GM12878 (cell line): ENCODE data around the gene ZNF222. TPM values are rescaled to one million over a fixed set of nuclear protein-coding genes. Genes with fewer than 3 reads are reported as not detected.

Source experiments
- ATAC-seq: fragments of 200-7000 bp; cut with Tn5 transposase; 3 replicates; pipeline ENCODE4 v1.9.1; 2020; ENCODE audit warnings: mild to moderate bottlenecking, moderate library complexity
- BruUV-seq: library from RNA; stranded (reverse); fragments of 400-500 nt; replicated peaks from 2 replicates; lab custom pipeline; 2021; lab: Mats Ljungman, UMichigan
- CTCF ChIA-PET: fragments of 300-600 bp; sonication (Branson Sonifier 250); formaldehyde crosslinking; extraction: SDS; loops from one replicate; lab custom pipeline; 2021; ENCODE audit warnings: inconsistent platforms; lab: Yijun Ruan, JAX
- POLR2A ChIA-PET: fragments of 350-600 bp; formaldehyde crosslinking; extraction: SDS; loops from one replicate; lab custom pipeline; 2021; ENCODE audit warnings: inconsistent platforms; lab: Charles Lee
- RAD21 ChIA-PET: fragments of 300-600 bp; sonication (Branson Sonifier 250); formaldehyde crosslinking; loops from one replicate; lab custom pipeline; 2023; ENCODE audit warnings: antibody characterized with exemption; ENCODE audit not compliant: unreplicated experiment; lab: Charles Lee
- SMC1A ChIA-PET: fragments of 300-600 bp; sonication (Branson Sonifier 250); formaldehyde crosslinking; loops from one replicate; lab custom pipeline; 2023; ENCODE audit not compliant: unreplicated experiment, uncharacterized antibody; lab: Charles Lee
- DNase-seq: peaks from one replicate; pipeline ENCODE4 v3.0.0-alpha.2; 2011; ENCODE audit warnings: low read depth, low spot score
- FAIRE-seq: peaks from 3 replicates; lab custom pipeline; 2011; peaks lifted over from hg19 to GRCh38; lab: Jason Lieb, UNC
- H2AFZ ChIP-seq: 2 replicates; pipeline ENCODE4 v1.6.0; 2011; ENCODE audit warnings: low read depth, low read length, control low read depth; ENCODE audit not compliant: control insufficient read depth
- H3K27ac ChIP-seq: 2 replicates; pipeline ENCODE4 v1.5.1; 2011; ENCODE audit warnings: control low read depth; ENCODE audit not compliant: control insufficient read depth, insufficient read depth
- H3K27me3 ChIP-seq, 2 experiments: replicated peaks in 1 of 2; 2 replicates each; pipeline versions ENCODE4 v1.6.0 to v1.6.1; 2011; ENCODE audit warnings: low read length in 1 of 2; ENCODE audit not compliant: control insufficient read depth in 2 of 2, insufficient read depth in 2 of 2
- H3K36me3 ChIP-seq, 2 experiments: 2 replicates each; pipeline ENCODE4 v1.5.1; 2011; ENCODE audit warnings: low read length in 1 of 2; ENCODE audit not compliant: control insufficient read depth in 2 of 2, insufficient read depth in 2 of 2
- H3K4me1 ChIP-seq: 2 replicates; pipeline ENCODE4 v1.6.1; 2011; ENCODE audit warnings: mild to moderate bottlenecking, low read length, moderate library complexity, mixed read lengths; ENCODE audit not compliant: control insufficient read depth, insufficient read depth
- H3K4me2 ChIP-seq: 2 replicates; pipeline ENCODE4 v1.6.0; 2011; ENCODE audit warnings: control low read depth; ENCODE audit not compliant: control insufficient read depth, insufficient read depth
- H3K4me3 ChIP-seq: fragments of 200-600 bp; sonication (generic); 2 replicates; pipeline ENCODE4 v1.5.1; 2016
- H3K79me2 ChIP-seq: 2 replicates; pipeline ENCODE4 v1.6.0; 2011; ENCODE audit warnings: low read length; ENCODE audit not compliant: control insufficient read depth, insufficient read depth
- H3K9ac ChIP-seq: 2 replicates; pipeline ENCODE4 v1.8.0; 2011; ENCODE audit warnings: low read length, control low read depth, mixed read lengths; ENCODE audit not compliant: control insufficient read depth, insufficient read depth
- H3K9me3 ChIP-seq: replicated peaks from 3 replicates; pipeline ENCODE4 v1.5.1; 2011; ENCODE audit warnings: mild to moderate bottlenecking, low read length; ENCODE audit not compliant: control insufficient read depth, insufficient read depth
- H4K20me1 ChIP-seq: 2 replicates; pipeline ENCODE4 v1.6.0; 2011; ENCODE audit not compliant: control insufficient read depth, insufficient read depth
- BRCA1 ChIP-seq: IDR thresholded peaks from 2 replicates; pipeline ENCODE4 v1.6.1; 2011; ENCODE audit warnings: low read depth, low read length, improper control_type of control experiment
- CHD1 ChIP-seq: IDR thresholded peaks from 2 replicates; pipeline ENCODE4 v1.6.1; 2012; ENCODE audit warnings: low read depth, low read length, improper control_type of control experiment
- HDAC6 ChIP-seq: fragments of 200-600 bp; sonication (generic); IDR thresholded peaks from one replicate; pipeline ENCODE4 v1.8.0; 2017; ENCODE audit warnings: antibody characterized with exemption; ENCODE audit not compliant: unreplicated experiment
- MYC ChIP-seq: IDR thresholded peaks from 2 replicates; pipeline ENCODE4 v1.6.1; 2011; ENCODE audit warnings: mild to moderate bottlenecking, low read length, moderate library complexity, inconsistent platforms; ENCODE audit not compliant: insufficient read depth, insufficient replicate concordance, insufficient read length, severe bottlenecking
- NFYA ChIP-seq: IDR thresholded peaks from 2 replicates; pipeline ENCODE4 v1.6.1; 2011; ENCODE audit warnings: low read depth, mild to moderate bottlenecking, low read length, improper control_type of control experiment, borderline replicate concordance
- NFYB ChIP-seq: IDR thresholded peaks from 2 replicates; pipeline ENCODE4 v1.6.1; 2011; ENCODE audit warnings: low read depth, mild to moderate bottlenecking, low read length, improper control_type of control experiment, moderate library complexity; ENCODE audit not compliant: insufficient read depth
- NR2C1 ChIP-seq: fragments of 450-650 bp; IDR thresholded peaks from 2 replicates; pipeline ENCODE4 v1.6.1; 2017; ENCODE audit warnings: antibody characterized with exemption, mild to moderate bottlenecking, moderate library complexity
- PKNOX1 ChIP-seq: fragments of 450-650 bp; IDR thresholded peaks from 2 replicates; pipeline ENCODE4 v1.6.1; 2016; ENCODE audit warnings: mild to moderate bottlenecking
- POLR2AphosphoS2 ChIP-seq: IDR thresholded peaks from 2 replicates; pipeline ENCODE4 v1.6.1; 2011; ENCODE audit warnings: low read depth, mild to moderate bottlenecking, low read length, improper control_type of control experiment, moderate library complexity
- POU2F2 ChIP-seq: IDR thresholded peaks from 3 replicates; pipeline ENCODE4 v1.6.1; 2011; ENCODE audit warnings: low read depth, mild to moderate bottlenecking, low read length, borderline replicate concordance
- RAD51 ChIP-seq: fragments of 450-650 bp; IDR thresholded peaks from 2 replicates; pipeline ENCODE4 v1.6.1; 2016; ENCODE audit warnings: moderate library complexity, mild to moderate bottlenecking, inconsistent platforms
- RUNX3 ChIP-seq: IDR thresholded peaks from 2 replicates; pipeline ENCODE4 v1.6.1; 2012; ENCODE audit warnings: low read length, inconsistent platforms
- SIX5 ChIP-seq: IDR thresholded peaks from 2 replicates; pipeline ENCODE4 v1.6.1; 2011; ENCODE audit warnings: mild to moderate bottlenecking, low read depth, low read length, moderate library complexity; ENCODE audit not compliant: severe bottlenecking
- SP1 ChIP-seq: IDR thresholded peaks from one replicate; pipeline ENCODE4 v1.6.1; 2011; ENCODE audit warnings: low read depth, low read length
- SREBF2 ChIP-seq: IDR thresholded peaks from 2 replicates; pipeline ENCODE4 v1.6.1; 2012; ENCODE audit warnings: mild to moderate bottlenecking, low read length
- TARDBP ChIP-seq: IDR thresholded peaks from 2 replicates; pipeline ENCODE4 v1.6.1; 2016; ENCODE audit warnings: borderline replicate concordance
- YY1 ChIP-seq: IDR thresholded peaks from 2 replicates; pipeline ENCODE4 v1.6.1; 2011; ENCODE audit warnings: low read depth, mild to moderate bottlenecking, low read length
- ZZZ3 ChIP-seq: IDR thresholded peaks from 2 replicates; pipeline ENCODE4 v1.6.1; 2011; ENCODE audit warnings: low read depth; ENCODE audit not compliant: control insufficient read depth, insufficient read length
- WGBS: methylation state at CpG from one replicate; pipeline ENCODE4 v1.1.6; 2016; ENCODE audit warnings: low lambda C conversion rate; ENCODE audit not compliant: insufficient replicate concordance, insufficient coverage; ENCODE audit errors: missing lambda C conversion rate; 5-methylcytosine and 5-hydroxymethylcytosine counted together
- in situ Hi-C: fragments of 300-500 bp; cut with MboI; formaldehyde crosslinking; loops from 9 replicates; pipeline ENCODE4 v1.14.3; 2018; ENCODE audit warnings: mixed read lengths
- intact Hi-C: fragments of 100-400 bp; cut with micrococcal nuclease; formaldehyde crosslinking; loops from one replicate; pipeline ENCODE4 v1.14.2; 2022; ENCODE audit not compliant: unreplicated experiment
- polyA plus RNA-seq, 11 experiments: library from polyadenylated mRNA; depleted of rRNA in 4 of 11; unstranded in 6 of 11; stranded (reverse) in 5 of 11; fragments of >200 nt; fragmentation: Nextera tagmentation in 4 of 11; fragmentation: Illumina TruSeq in 1 of 11; extraction: Ambion mirVana in 4 of 11; extraction: Trizol in 1 of 11; gene quantifications; 1 replicate in 1 of 11; 2 replicates in 10 of 11; pipeline versions ENCODE4 v1.2.1 to v1.2.3, GENCODE V29; 2011 to 2016; ENCODE audit warnings: inconsistent platforms in 2 of 11, missing spikeins in 2 of 11, low read depth in 1 of 11
- total RNA-seq, 4 experiments: library from RNA; depleted of rRNA in 3 of 4; stranded (reverse); fragments of >200 nt in 3 of 4; fragmentation: Illumina TruSeq in 1 of 4; extraction: Trizol in 1 of 4; gene quantifications; 2 replicates each; pipeline versions ENCODE4 v1.2.1 to v1.2.3, GENCODE V29; 2013 to 2021
- TF ChIP-seq, protein P1 (sequence below): fragments of 450-650 bp; IDR thresholded peaks from 2 replicates; pipeline ENCODE4 v1.6.1; 2017; ENCODE audit warnings: mild to moderate bottlenecking, moderate library complexity

Gene ZNF222
- total and polyA plus RNA-seq, 10 of the 15 experiments (the other 5 are each of a cell fraction or from before 2014, with no cell fraction given): 2.3 to 5.9 (median 4.2) TPM

DNA sequence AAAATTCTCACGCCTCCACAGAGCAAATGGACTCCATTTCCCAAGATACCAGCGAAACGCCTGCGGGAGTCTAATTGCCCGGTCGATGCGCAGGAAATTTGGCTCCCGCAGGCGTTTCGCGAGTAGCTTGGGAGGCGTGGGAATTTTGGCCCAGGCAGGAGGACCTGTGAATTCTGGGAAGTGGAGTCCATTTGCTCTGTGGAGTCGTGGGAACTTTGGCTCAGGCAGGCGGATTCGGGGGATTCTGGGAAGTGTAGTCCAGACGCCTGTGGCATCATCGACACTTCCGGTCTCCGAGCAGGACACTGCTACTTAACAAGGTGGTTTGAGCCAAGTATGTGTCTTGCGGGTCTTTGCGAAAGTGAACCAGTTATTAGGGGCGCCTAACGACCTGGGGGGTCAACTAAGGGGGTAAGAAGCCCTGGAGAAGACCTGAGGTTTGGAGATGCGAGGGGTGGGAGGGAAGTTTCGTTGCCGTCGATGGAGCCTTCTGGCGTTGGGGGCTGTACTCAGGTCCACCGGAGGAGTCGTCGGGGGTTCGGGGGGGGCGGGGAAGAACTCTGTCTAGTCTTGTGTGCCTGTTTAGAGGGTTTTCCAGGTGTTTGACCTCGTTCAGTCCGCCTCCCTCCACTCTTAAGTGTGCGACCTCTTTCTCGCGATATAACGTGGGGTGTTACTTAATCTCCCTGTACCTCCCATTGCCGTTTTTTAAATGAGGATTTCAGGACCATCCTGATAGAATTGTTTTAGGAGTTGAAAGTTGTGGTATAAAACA, 41.1 kb upstream of the ZNF222 start, which contains the start of gene ZNF155:
Gene ZNF155, plus strand, starts transcription at position 277 of the 775 bp plus-strand sequence. CDS start 4,356 bp downstream, outside the sequence.
- intact Hi-C loops: loop anchor here (1.0 kb wide), 3 partner anchors 18 to 49 kb away; partner anchors contain the start of genes ZNF221, ZNF230 and ZNF45
- peak within 1 kb of the TSS; percentile 90 for H3K4me3 ChIP-seq
- H3K4me2 ChIP-seq: peak within 1 kb of the TSS; percentile 94
- H3K27ac ChIP-seq: peak within 1 kb of the TSS; percentile 71
- ATAC-seq (peak; percentile 99), FAIRE-seq (peak; percentile 94), DNase-seq (peak; percentile 81)
- ChIA-PET CTCF (interaction anchor here (0.5 to 1.5 kb wide), 4 partner anchors 20 to 52 kb away, joined by 4 to 5 read pairs (median 4); no protein-coding TSS in a partner anchor), POLR2A (interaction anchor here (0.8 to 1.3 kb wide), 4 partner anchors 9 to 110 kb away, joined by 3 read pairs; partner anchors contain the start of gene ZNF224), RAD21 (interaction anchor here (1.0 to 1.6 kb wide), 3 partner anchors 33 to 321 kb away, joined by 3 to 5 read pairs (median 4); partner anchors contain the start of genes ZNF221, ZNF235 and ZNF45), SMC1A (interaction anchor here (0.7 to 1.7 kb wide), 7 partner anchors 17 to 111 kb away, joined by 3 to 6 read pairs (median 3); partner anchors contain the start of genes ZNF221 and ZNF45)
- 7% methylated on average over 34 of the region's 40 CpGs for WGBS
- peaks cover 7% of the 10 kb centered on the region for H3K79me2 ChIP-seq
- peak within 1 kb of the TSS; percentile 99 for H2AFZ ChIP-seq
- peak within 1 kb of the TSS; percentile 80 for H3K9ac ChIP-seq
- no peaks in the 10 kb centered on the region; a peak in 1 of 4 replicates for H3K36me3 ChIP-seq
- H3K27me3 ChIP-seq: no peaks in the 10 kb centered on the region
- no TSS peak for BruUV-seq
- H4K20me1 ChIP-seq: no peaks in the 10 kb centered on the region
- in situ Hi-C loops: no loop called here
- H3K4me1 ChIP-seq: no peaks in the 10 kb centered on the region
- peaks cover 2% of the 10 kb centered on the region; the same call in 2 of the 3 replicates for H3K9me3 ChIP-seq
- TF ChIP-seq CHD1: no peak
- TF ChIP-seq SIX5: peak; percentile 88
- TF ChIP-seq POU2F2: no peak
- TF ChIP-seq ZZZ3: no peak
- no peak for TF ChIP-seq POLR2AphosphoS2
- no peak for TF ChIP-seq NFYA
- TF ChIP-seq YY1: peak; percentile 65
- peak; percentile 42 for TF ChIP-seq RUNX3
- no peak for TF ChIP-seq RAD51
- no peak for TF ChIP-seq MYC
- TF ChIP-seq NFYB: no peak
- no peak for TF ChIP-seq HDAC6
- peak; percentile 63; the same call in 1 of the 2 replicates for TF ChIP-seq NR2C1
- no peak for TF ChIP-seq TARDBP
- TF ChIP-seq, protein P1, sequence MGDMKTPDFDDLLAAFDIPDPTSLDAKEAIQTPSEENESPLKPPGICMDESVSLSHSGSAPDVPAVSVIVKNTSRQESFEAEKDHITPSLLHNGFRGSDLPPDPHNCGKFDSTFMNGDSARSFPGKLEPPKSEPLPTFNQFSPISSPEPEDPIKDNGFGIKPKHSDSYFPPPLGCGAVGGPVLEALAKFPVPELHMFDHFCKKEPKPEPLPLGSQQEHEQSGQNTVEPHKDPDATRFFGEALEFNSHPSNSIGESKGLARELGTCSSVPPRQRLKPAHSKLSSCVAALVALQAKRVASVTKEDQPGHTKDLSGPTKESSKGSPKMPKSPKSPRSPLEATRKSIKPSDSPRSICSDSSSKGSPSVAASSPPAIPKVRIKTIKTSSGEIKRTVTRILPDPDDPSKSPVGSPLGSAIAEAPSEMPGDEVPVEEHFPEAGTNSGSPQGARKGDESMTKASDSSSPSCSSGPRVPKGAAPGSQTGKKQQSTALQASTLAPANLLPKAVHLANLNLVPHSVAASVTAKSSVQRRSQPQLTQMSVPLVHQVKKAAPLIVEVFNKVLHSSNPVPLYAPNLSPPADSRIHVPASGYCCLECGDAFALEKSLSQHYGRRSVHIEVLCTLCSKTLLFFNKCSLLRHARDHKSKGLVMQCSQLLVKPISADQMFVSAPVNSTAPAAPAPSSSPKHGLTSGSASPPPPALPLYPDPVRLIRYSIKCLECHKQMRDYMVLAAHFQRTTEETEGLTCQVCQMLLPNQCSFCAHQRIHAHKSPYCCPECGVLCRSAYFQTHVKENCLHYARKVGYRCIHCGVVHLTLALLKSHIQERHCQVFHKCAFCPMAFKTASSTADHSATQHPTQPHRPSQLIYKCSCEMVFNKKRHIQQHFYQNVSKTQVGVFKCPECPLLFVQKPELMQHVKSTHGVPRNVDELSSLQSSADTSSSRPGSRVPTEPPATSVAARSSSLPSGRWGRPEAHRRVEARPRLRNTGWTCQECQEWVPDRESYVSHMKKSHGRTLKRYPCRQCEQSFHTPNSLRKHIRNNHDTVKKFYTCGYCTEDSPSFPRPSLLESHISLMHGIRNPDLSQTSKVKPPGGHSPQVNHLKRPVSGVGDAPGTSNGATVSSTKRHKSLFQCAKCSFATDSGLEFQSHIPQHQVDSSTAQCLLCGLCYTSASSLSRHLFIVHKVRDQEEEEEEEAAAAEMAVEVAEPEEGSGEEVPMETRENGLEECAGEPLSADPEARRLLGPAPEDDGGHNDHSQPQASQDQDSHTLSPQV: no peak
- no peak for TF ChIP-seq PKNOX1
- TF ChIP-seq SREBF2: no peak
- TF ChIP-seq BRCA1: 0 out of 2 replicates have a peak, but pooled peaks have one; percentile 54
- no peak for TF ChIP-seq SP1
